H54 (cell line): ENCODE data around the gene MRAP2.
"Not testable (repeated sequence)": the region's sequence is repeated elsewhere in the genome, so short reads cannot be mapped to it uniquely, and the experiment has no call there.

ENCODE experiments used
- DNase-seq: peaks from one replicate; pipeline ENCODE4 v3.0.0; 2011; ENCODE audit warnings: low spot score, mixed read lengths; ENCODE audit not compliant: insufficient read length
- FAIRE-seq: peaks from 3 replicates; lab custom pipeline; 2011; peaks lifted over from hg19 to GRCh38; lab: Jason Lieb, UNC
- POLR2A ChIP-seq: IDR thresholded peaks from 2 replicates; pipeline ENCODE4 v1.6.1; 2011; ENCODE audit warnings: low read depth, mild to moderate bottlenecking, low read length

Gene MRAP2

GRCh38 chr6:84050408-84050807 is 16.8 kb downstream of the MRAP2 start:
- DNase-seq, result no peak
- no peak for FAIRE-seq
- TF ChIP-seq POLR2A, result no peak

GRCh38 chr6:84052204-84052882 is 18.8 kb downstream of the MRAP2 start:
- peak; percentile 50 for DNase-seq
- TF ChIP-seq POLR2A, result no peak
- FAIRE-seq, result peak; percentile 67

GRCh38 chr6:84052883-84053241 is 19.3 kb downstream of the MRAP2 start:
- DNase-seq (no peak), FAIRE-seq (no peak)
- no peak for TF ChIP-seq POLR2A

- no peak for FAIRE-seq
- no peak for TF ChIP-seq POLR2A
- DNase-seq, result no peak
These were observed 22.1 kb downstream of the MRAP2 start for GRCh38 chr6:84055647-84056046.

GRCh38 chr6:84057908-84058307 is 24.3 kb downstream of the MRAP2 start:
- no peak for DNase-seq

GRCh38 chr6:84059082-84059481 is 25.5 kb downstream of the MRAP2 start:
- DNase-seq, result no peak
- FAIRE-seq, result no peak
- no peak for TF ChIP-seq POLR2A

More at GRCh38 chr6:84057908-84058307, 24.3 kb downstream of the MRAP2 start:
- TF ChIP-seq POLR2A, result no peak
- FAIRE-seq, result no peak

- no peak for TF ChIP-seq POLR2A
- DNase-seq, result no peak
- FAIRE-seq, result no peak
These were observed 27.6 kb downstream of the MRAP2 start for GRCh38 chr6:84061174-84061573.

GRCh38 chr6:84061613-84062398 is 28.2 kb downstream of the MRAP2 start:
- no peak for TF ChIP-seq POLR2A
- FAIRE-seq (no peak), DNase-seq (no peak)

GRCh38 chr6:84062519-84063154 is 29.1 kb downstream of the MRAP2 start:
- DNase-seq (no peak), FAIRE-seq (no peak)
- no peak for TF ChIP-seq POLR2A

GRCh38 chr6:84065693-84066290 is 32.2 kb downstream of the MRAP2 start:
- TF ChIP-seq POLR2A, result no peak
- DNase-seq (peak; percentile 12), FAIRE-seq (peak; percentile 27)

GRCh38 chr6:84066536-84066935 is 33.0 kb downstream of the MRAP2 start:
- FAIRE-seq (no peak), DNase-seq (no peak)
- TF ChIP-seq POLR2A, result no peak

- not testable (repeated sequence) for DNase-seq, FAIRE-seq
These were observed 35.3 kb downstream of the MRAP2 start for GRCh38 chr6:84068873-84069272.

- FAIRE-seq (no peak), DNase-seq (no peak)
- no peak for TF ChIP-seq POLR2A
These were observed 38.9 kb downstream of the MRAP2 start for GRCh38 chr6:84072442-84072997.
